ENCODE data around the gene MMP24. TPM values are rescaled to one million over a fixed set of nuclear protein-coding genes. Genes with fewer than 3 reads are reported as not detected.
"Not testable (repeated sequence)": the region's sequence is repeated elsewhere in the genome, so short reads cannot be mapped to it uniquely, and the experiment has no call there.

Gene MMP24
- total and polyA plus RNA-seq, 10 donors: 0.10 to 0.32 (median 0.18) TPM

- Histone ChIP-seq H3K27me3 (replicated peaks in 1 of 7) (no peaks in the 10 kb centered on the region), H3K4me3 (no peak overlapping the region), H3K27ac (no peak overlapping the region), H3K36me3 (no peaks in the 10 kb centered on the region), H3K9me3 (no peaks in the 10 kb centered on the region), H3K4me1 (peaks cover 4 to 27% (median 24%) of the 10 kb centered on the region in 6 donors)
- TF ChIP-seq POLR2A (IDR thresholded peaks at IDR 0.05): no peak
- no peak for DNase-seq
- 83 to 92% (median 85%) methylated on average over 9 of the region's 9 CpGs for WGBS, 5 donors
- intact Hi-C loops (cut with DNase I; ENCODE audit: low total_unique reads): no loop called here
Observed at GRCh38 chr20:35248641-35249475, 22.4 kb downstream of the MMP24 start.

- no peak for DNase-seq
- Histone ChIP-seq H3K27me3 (replicated peaks in 1 of 7) (no peaks in the 10 kb centered on the region), H3K4me3 (no peak overlapping the region), H3K9me3 (no peaks in the 10 kb centered on the region), H3K36me3 (peaks cover 0 to 21% (median 0%) of the 10 kb centered on the region in 6 donors), H3K27ac (peak overlapping the region in 7 of 8 donors; percentile 33 to 80 (median 55)), H3K4me1 (peaks cover 4 to 27% (median 24%) of the 10 kb centered on the region in 6 donors)
- TF ChIP-seq POLR2AphosphoS5 (IDR thresholded peaks at IDR 0.05) (no peak), POLR2A (IDR thresholded peaks at IDR 0.05) (no peak), CTCF (IDR thresholded peaks at IDR 0.05 in 8 of 11, conservative IDR thresholded peaks at IDR 0.05 in 3 of 11) (no peak)
- intact Hi-C loops (cut with DNase I; ENCODE audit: low total_unique reads): no loop called here
- 71 to 98% (median 85%) methylated on average over 2 of the region's 2 CpGs for WGBS, 5 donors
Observed at GRCh38 chr20:35251613-35251940, 25.1 kb downstream of the MMP24 start.

- H3K36me3 ChIP-seq: peaks cover 0 to 21% (median 0%) of the 10 kb centered on the region in 6 donors
- peak overlapping the region in 7 of 8 donors; percentile 36 to 80 (median 55) for H3K27ac ChIP-seq
- 29 to 46% (median 37%) methylated on average over 2 of the region's 2 CpGs for WGBS, 5 donors
- no peaks in the 10 kb centered on the region for H3K9me3 ChIP-seq
- H3K4me3 ChIP-seq: no peak overlapping the region
- intact Hi-C loops (cut with DNase I; ENCODE audit: low total_unique reads): no loop called here
- H3K27me3 ChIP-seq (replicated peaks in 1 of 7): no peaks in the 10 kb centered on the region
- TF ChIP-seq CTCF (IDR thresholded peaks at IDR 0.05 in 8 of 11, conservative IDR thresholded peaks at IDR 0.05 in 3 of 11) (no peak), POLR2AphosphoS5 (IDR thresholded peaks at IDR 0.05) (no peak), POLR2A (IDR thresholded peaks at IDR 0.05) (no peak)
- H3K4me1 ChIP-seq: peaks cover 4 to 27% (median 24%) of the 10 kb centered on the region in 6 donors
- DNase-seq: no peak
Observed at GRCh38 chr20:35252037-35252461, 25.6 kb downstream of the MMP24 start.

GRCh38 chr20:35252598-35252997, 26.1 kb downstream of the MMP24 start:
- intact Hi-C loops (cut with DNase I; ENCODE audit: low total_unique reads); H3K4me3 ChIP-seq; DNase-seq; H3K9me3 ChIP-seq; H3K27me3 ChIP-seq (replicated peaks in 1 of 7): not testable (repeated sequence)
- Histone ChIP-seq H3K36me3 (peaks cover 0 to 24% (median 0%) of the 10 kb centered on the region in 6 donors), H3K4me1 (peaks cover 4 to 27% (median 24%) of the 10 kb centered on the region in 6 donors), H3K27ac (peak overlapping the region in 6 of 8 donors; percentile 28 to 80 (median 58))
- WGBS, 5 donors: 98 to 100% (median 100%) methylated on average over 1 to 2 of the region's 2 CpGs

- no peak for DNase-seq
- WGBS, 5 donors: 66 to 92% (median 85%) methylated on average over 3 of the region's 3 CpGs
- no peak overlapping the region for H3K4me3 ChIP-seq
- TF ChIP-seq CTCF (IDR thresholded peaks at IDR 0.05 in 8 of 11, conservative IDR thresholded peaks at IDR 0.05 in 3 of 11) (no peak), POLR2A (IDR thresholded peaks at IDR 0.05) (no peak), POLR2AphosphoS5 (IDR thresholded peaks at IDR 0.05) (no peak)
- H3K4me1 ChIP-seq: peaks cover 4 to 27% (median 24%) of the 10 kb centered on the region in 6 donors
- H3K36me3 ChIP-seq: peaks cover 0 to 27% (median 0%) of the 10 kb centered on the region in 6 donors
- intact Hi-C loops (cut with DNase I; ENCODE audit: low total_unique reads): no loop called here
- no peaks in the 10 kb centered on the region for H3K27me3 ChIP-seq (replicated peaks in 1 of 7)
- H3K27ac ChIP-seq: peak overlapping the region in 4 of 8 donors; percentile 28 to 80 (median 72)
- H3K9me3 ChIP-seq: no peaks in the 10 kb centered on the region
Observed at GRCh38 chr20:35253010-35253409, 26.5 kb downstream of the MMP24 start.

Measured in spleen (tissue), 11 donors.